ENCODE measurements around the gene TANK.

DNA sequence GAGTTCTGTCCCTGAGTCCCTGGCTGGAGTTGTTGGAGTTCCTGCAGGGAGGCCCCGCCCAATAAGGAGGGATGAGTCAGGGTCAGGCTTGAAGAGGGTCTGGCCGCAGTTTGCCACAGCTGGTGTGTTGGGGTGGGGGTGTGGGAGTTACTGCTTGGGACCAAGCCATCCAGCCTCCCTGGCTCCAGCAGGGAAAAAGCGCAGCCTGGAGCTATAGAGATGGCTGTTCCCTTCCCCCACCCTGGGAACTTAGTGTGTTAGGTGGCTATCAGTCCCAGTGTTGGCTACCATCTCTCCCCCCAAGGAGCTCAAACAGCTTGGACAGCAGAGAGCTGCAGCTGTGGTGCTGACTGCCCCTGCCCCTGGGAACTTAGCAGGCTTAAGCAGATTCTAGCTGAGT, 13.2 kb upstream of the TANK start:
- TF ChIP-seq, protein P1, sequence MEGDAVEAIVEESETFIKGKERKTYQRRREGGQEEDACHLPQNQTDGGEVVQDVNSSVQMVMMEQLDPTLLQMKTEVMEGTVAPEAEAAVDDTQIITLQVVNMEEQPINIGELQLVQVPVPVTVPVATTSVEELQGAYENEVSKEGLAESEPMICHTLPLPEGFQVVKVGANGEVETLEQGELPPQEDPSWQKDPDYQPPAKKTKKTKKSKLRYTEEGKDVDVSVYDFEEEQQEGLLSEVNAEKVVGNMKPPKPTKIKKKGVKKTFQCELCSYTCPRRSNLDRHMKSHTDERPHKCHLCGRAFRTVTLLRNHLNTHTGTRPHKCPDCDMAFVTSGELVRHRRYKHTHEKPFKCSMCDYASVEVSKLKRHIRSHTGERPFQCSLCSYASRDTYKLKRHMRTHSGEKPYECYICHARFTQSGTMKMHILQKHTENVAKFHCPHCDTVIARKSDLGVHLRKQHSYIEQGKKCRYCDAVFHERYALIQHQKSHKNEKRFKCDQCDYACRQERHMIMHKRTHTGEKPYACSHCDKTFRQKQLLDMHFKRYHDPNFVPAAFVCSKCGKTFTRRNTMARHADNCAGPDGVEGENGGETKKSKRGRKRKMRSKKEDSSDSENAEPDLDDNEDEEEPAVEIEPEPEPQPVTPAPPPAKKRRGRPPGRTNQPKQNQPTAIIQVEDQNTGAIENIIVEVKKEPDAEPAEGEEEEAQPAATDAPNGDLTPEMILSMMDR (conservative IDR thresholded peaks at IDR 0.05; ENCODE audit: low read length), result no peak
- no peak for TF ChIP-seq EZH2phosphoT487 (IDR thresholded peaks at IDR 0.05; ENCODE audit: borderline replicate concordance, low read depth, low read length)

Data from OCI-LY7 (cell line).